Upper lobe of left lung (tissue), 4 donors: ENCODE data around the gene ZFHX3.

Experiments
- CTCF ChIP-seq, 6 experiments: fragments of 450-650 bp in 4 of 6; fragments of 200-600 bp in 2 of 6; sonication (generic) in 2 of 6; IDR thresholded peaks; one replicate each; pipeline ENCODE4 v1.5.1; 2016 to 2019; ENCODE audit warnings: antibody characterized with exemption in 6 of 6
- POLR2A ChIP-seq, 4 donors: fragments of 450-650 bp; IDR thresholded peaks; one replicate each; pipeline ENCODE4 v1.5.1; 2016 to 2017; ENCODE audit warnings: antibody characterized with exemption in 4 of 4, mild to moderate bottlenecking in 2 of 4
- POLR2AphosphoS5 ChIP-seq, 2 donors: sonication (generic); formaldehyde crosslinking; IDR thresholded peaks; one replicate each; pipeline ENCODE4 v1.5.1; 2017; ENCODE audit warnings: antibody characterized with exemption in 2 of 2

GRCh38 chr16:73066927-73067670, 19.2 kb upstream of the ZFHX3 start:
- TF ChIP-seq CTCF (IDR thresholded peaks at IDR 0.05) (no peak), POLR2AphosphoS5 (IDR thresholded peaks at IDR 0.05) (no peak), POLR2A (IDR thresholded peaks at IDR 0.05) (no peak)
